Measurements from ENCODE around the gene SLC35G2.

- TF ChIP-seq POLR2AphosphoS5 (IDR thresholded peaks at IDR 0.05; ENCODE audit: insufficient read depth, low read depth, low read length), result peak; percentile 90
- no peak for TF ChIP-seq MAX (IDR thresholded peaks at IDR 0.05; ENCODE audit: insufficient read depth, insufficient read length)
Observed at GRCh38 chr3:136861890-136862616, 43.1 kb downstream of the SLC35G2 start, which contains the start of gene NCK1.

Data from endothelial cell of umbilical vein (primary cell).